OCI-LY7 (cell line): ENCODE data around the gene SUPT4H1.

Experiments
- CTCF ChIP-seq: fragments of 200-600 bp; sonication (generic); conservative IDR thresholded peaks from 2 replicates; pipeline ENCODE4 v1.5.1; 2014; ENCODE audit warnings: mild to moderate bottlenecking, antibody characterized with exemption, low read length, moderate library complexity, mixed read lengths
- EZH2phosphoT487 ChIP-seq: fragments of 200-600 bp; sonication (generic); IDR thresholded peaks from 2 replicates; pipeline ENCODE4 v1.6.1; 2018; ENCODE audit warnings: low read depth, borderline replicate concordance, mild to moderate bottlenecking, mixed run types, antibody characterized with exemption, low read length, moderate library complexity, mixed read lengths

GRCh38 chr17:58348038-58348437 is 4.0 kb downstream of the SUPT4H1 start:
- TF ChIP-seq CTCF (no peak), EZH2phosphoT487 (no peak)
